GM12878 (cell line): ENCODE data around the gene ARHGAP26. TPM values are rescaled to one million over a fixed set of nuclear protein-coding genes. Genes with fewer than 3 reads are reported as not detected.
A peak's percentile ranks its signal among the peaks of the same experiment; 100 is the strongest.

Experiments used
- ATAC-seq: fragments of 200-7000 bp; cut with Tn5 transposase; 3 replicates; pipeline ENCODE4 v1.9.1; 2020; ENCODE audit warnings: mild to moderate bottlenecking, moderate library complexity
- BruUV-seq: library from RNA; stranded (reverse); fragments of 400-500 nt; replicated peaks from 2 replicates; lab custom pipeline; 2021; lab: Mats Ljungman, UMichigan
- CTCF ChIA-PET: fragments of 300-600 bp; sonication (Branson Sonifier 250); formaldehyde crosslinking; extraction: SDS; loops from one replicate; lab custom pipeline; 2021; ENCODE audit warnings: inconsistent platforms; lab: Yijun Ruan, JAX
- POLR2A ChIA-PET: fragments of 350-600 bp; formaldehyde crosslinking; extraction: SDS; loops from one replicate; lab custom pipeline; 2021; ENCODE audit warnings: inconsistent platforms; lab: Charles Lee
- RAD21 ChIA-PET: fragments of 300-600 bp; sonication (Branson Sonifier 250); formaldehyde crosslinking; loops from one replicate; lab custom pipeline; 2023; ENCODE audit warnings: antibody characterized with exemption; ENCODE audit not compliant: unreplicated experiment; lab: Charles Lee
- SMC1A ChIA-PET: fragments of 300-600 bp; sonication (Branson Sonifier 250); formaldehyde crosslinking; loops from one replicate; lab custom pipeline; 2023; ENCODE audit not compliant: unreplicated experiment, uncharacterized antibody; lab: Charles Lee
- DNase-seq: peaks from one replicate; pipeline ENCODE4 v3.0.0-alpha.2; 2011; ENCODE audit warnings: low read depth, low spot score
- FAIRE-seq: peaks from 3 replicates; lab custom pipeline; 2011; peaks lifted over from hg19 to GRCh38; lab: Jason Lieb, UNC
- H2AFZ ChIP-seq: 2 replicates; pipeline ENCODE4 v1.6.0; 2011; ENCODE audit warnings: low read depth, low read length, control low read depth; ENCODE audit not compliant: control insufficient read depth
- H3K27ac ChIP-seq: 2 replicates; pipeline ENCODE4 v1.5.1; 2011; ENCODE audit warnings: control low read depth; ENCODE audit not compliant: control insufficient read depth, insufficient read depth
- H3K27me3 ChIP-seq, 2 experiments: replicated peaks in 1 of 2; 2 replicates each; pipeline versions ENCODE4 v1.6.0 to v1.6.1; 2011; ENCODE audit warnings: low read length in 1 of 2; ENCODE audit not compliant: control insufficient read depth in 2 of 2, insufficient read depth in 2 of 2
- H3K36me3 ChIP-seq, 2 experiments: 2 replicates each; pipeline ENCODE4 v1.5.1; 2011; ENCODE audit warnings: low read length in 1 of 2; ENCODE audit not compliant: control insufficient read depth in 2 of 2, insufficient read depth in 2 of 2
- H3K4me1 ChIP-seq: 2 replicates; pipeline ENCODE4 v1.6.1; 2011; ENCODE audit warnings: mild to moderate bottlenecking, low read length, moderate library complexity, mixed read lengths; ENCODE audit not compliant: control insufficient read depth, insufficient read depth
- H3K4me2 ChIP-seq: 2 replicates; pipeline ENCODE4 v1.6.0; 2011; ENCODE audit warnings: control low read depth; ENCODE audit not compliant: control insufficient read depth, insufficient read depth
- H3K4me3 ChIP-seq: fragments of 200-600 bp; sonication (generic); 2 replicates; pipeline ENCODE4 v1.5.1; 2016
- H3K79me2 ChIP-seq: 2 replicates; pipeline ENCODE4 v1.6.0; 2011; ENCODE audit warnings: low read length; ENCODE audit not compliant: control insufficient read depth, insufficient read depth
- H3K9ac ChIP-seq: 2 replicates; pipeline ENCODE4 v1.8.0; 2011; ENCODE audit warnings: low read length, control low read depth, mixed read lengths; ENCODE audit not compliant: control insufficient read depth, insufficient read depth
- H3K9me3 ChIP-seq: replicated peaks from 3 replicates; pipeline ENCODE4 v1.5.1; 2011; ENCODE audit warnings: mild to moderate bottlenecking, low read length; ENCODE audit not compliant: control insufficient read depth, insufficient read depth
- H4K20me1 ChIP-seq: 2 replicates; pipeline ENCODE4 v1.6.0; 2011; ENCODE audit not compliant: control insufficient read depth, insufficient read depth
- ATF3 ChIP-seq: IDR thresholded peaks from 2 replicates; pipeline ENCODE4 v1.6.1; 2011; ENCODE audit warnings: low read depth, mild to moderate bottlenecking, low read length, moderate library complexity, borderline replicate concordance; ENCODE audit errors: extremely low read depth
- BACH1 ChIP-seq: fragments of 450-650 bp; IDR thresholded peaks from 2 replicates; pipeline ENCODE4 v1.6.1; 2017; ENCODE audit warnings: mild to moderate bottlenecking, borderline replicate concordance
- BMI1 ChIP-seq: fragments of 450-650 bp; IDR thresholded peaks from 2 replicates; pipeline ENCODE4 v1.6.1; 2016; ENCODE audit warnings: mild to moderate bottlenecking, moderate library complexity, borderline replicate concordance
- BRCA1 ChIP-seq: IDR thresholded peaks from 2 replicates; pipeline ENCODE4 v1.6.1; 2011; ENCODE audit warnings: low read depth, low read length, improper control_type of control experiment
- E4F1 ChIP-seq: fragments of 450-650 bp; IDR thresholded peaks from 2 replicates; pipeline ENCODE4 v1.6.1; 2018; ENCODE audit warnings: borderline replicate concordance, mild to moderate bottlenecking; ENCODE audit not compliant: partially characterized antibody
- ESRRA ChIP-seq: IDR thresholded peaks from 2 replicates; pipeline ENCODE4 v1.6.1; 2012; ENCODE audit warnings: mild to moderate bottlenecking, low read length, improper control_type of control experiment
- ETV6 ChIP-seq, 2 experiments: fragments of 450-650 bp in 1 of 2; IDR thresholded peaks in 1 of 2; conservative IDR thresholded peaks in 1 of 2; 2 replicates each; pipeline ENCODE4 v1.6.1; 2014; ENCODE audit warnings: antibody characterized with exemption in 1 of 2, borderline replicate concordance in 1 of 2, low read depth in 1 of 2, mild to moderate bottlenecking in 1 of 2, moderate library complexity in 1 of 2
- EZH2 ChIP-seq: IDR thresholded peaks from 2 replicates; pipeline ENCODE4 v1.6.1; 2012; ENCODE audit warnings: low read depth, mild to moderate bottlenecking, control low read depth, inconsistent platforms, low read length, borderline replicate concordance; ENCODE audit not compliant: control insufficient read depth
- FOS ChIP-seq: IDR thresholded peaks from 3 replicates; pipeline ENCODE4 v1.6.1; 2011; ENCODE audit warnings: borderline replicate concordance; ENCODE audit not compliant: insufficient read length; ENCODE audit errors: extremely low read depth
- HDAC2 ChIP-seq: fragments of 200-600 bp; sonication (generic); IDR thresholded peaks from 2 replicates; pipeline ENCODE4 v1.6.1; 2017
- JUNB ChIP-seq: IDR thresholded peaks from 2 replicates; pipeline ENCODE4 v1.6.1; 2016; ENCODE audit warnings: antibody characterized with exemption, mild to moderate bottlenecking
- KAT2A ChIP-seq: conservative IDR thresholded peaks from 2 replicates; pipeline ENCODE4 v1.6.1; 2011; ENCODE audit warnings: low read depth, low read length; ENCODE audit not compliant: control insufficient read depth
- MEF2A ChIP-seq: IDR thresholded peaks from 2 replicates; pipeline ENCODE4 v1.6.1; 2011; ENCODE audit warnings: low read depth, mild to moderate bottlenecking, low read length, moderate library complexity; ENCODE audit not compliant: insufficient read depth
- MTA2 ChIP-seq: fragments of 450-650 bp; IDR thresholded peaks from 2 replicates; pipeline ENCODE4 v1.6.1; 2016; ENCODE audit warnings: low read depth, mild to moderate bottlenecking, moderate library complexity
- POU2F2 ChIP-seq: IDR thresholded peaks from 3 replicates; pipeline ENCODE4 v1.6.1; 2011; ENCODE audit warnings: low read depth, mild to moderate bottlenecking, low read length, borderline replicate concordance
- RELA ChIP-seq: fragments of 450-650 bp; IDR thresholded peaks from 2 replicates; pipeline ENCODE4 v1.8.0; 2014; ENCODE audit warnings: borderline replicate concordance; ENCODE audit not compliant: partially characterized antibody
- SIX5 ChIP-seq: IDR thresholded peaks from 2 replicates; pipeline ENCODE4 v1.6.1; 2011; ENCODE audit warnings: mild to moderate bottlenecking, low read depth, low read length, moderate library complexity; ENCODE audit not compliant: severe bottlenecking
- STAT1 ChIP-seq: fragments of 450-650 bp; conservative IDR thresholded peaks from 2 replicates; pipeline ENCODE4 v1.6.1; 2014; ENCODE audit warnings: antibody characterized with exemption, mild to moderate bottlenecking
- WRNIP1 ChIP-seq: IDR thresholded peaks from 2 replicates; pipeline ENCODE4 v1.6.1; 2011; ENCODE audit warnings: low read depth, low read length, improper control_type of control experiment, borderline replicate concordance
- WGBS: methylation state at CpG from one replicate; pipeline ENCODE4 v1.1.6; 2016; ENCODE audit warnings: low lambda C conversion rate; ENCODE audit not compliant: insufficient replicate concordance, insufficient coverage; ENCODE audit errors: missing lambda C conversion rate; 5-methylcytosine and 5-hydroxymethylcytosine counted together
- in situ Hi-C: fragments of 300-500 bp; cut with MboI; formaldehyde crosslinking; loops from 9 replicates; pipeline ENCODE4 v1.14.3; 2018; ENCODE audit warnings: mixed read lengths
- intact Hi-C: fragments of 100-400 bp; cut with micrococcal nuclease; formaldehyde crosslinking; loops from one replicate; pipeline ENCODE4 v1.14.2; 2022; ENCODE audit not compliant: unreplicated experiment
- polyA plus RNA-seq, 11 experiments: library from polyadenylated mRNA; depleted of rRNA in 4 of 11; unstranded in 6 of 11; stranded (reverse) in 5 of 11; fragments of >200 nt; fragmentation: Nextera tagmentation in 4 of 11; fragmentation: Illumina TruSeq in 1 of 11; extraction: Ambion mirVana in 4 of 11; extraction: Trizol in 1 of 11; gene quantifications; 1 replicate in 1 of 11; 2 replicates in 10 of 11; pipeline versions ENCODE4 v1.2.1 to v1.2.3, GENCODE V29; 2011 to 2016; ENCODE audit warnings: inconsistent platforms in 2 of 11, missing spikeins in 2 of 11, low read depth in 1 of 11
- total RNA-seq, 4 experiments: library from RNA; depleted of rRNA in 3 of 4; stranded (reverse); fragments of >200 nt in 3 of 4; fragmentation: Illumina TruSeq in 1 of 4; extraction: Trizol in 1 of 4; gene quantifications; 2 replicates each; pipeline versions ENCODE4 v1.2.1 to v1.2.3, GENCODE V29; 2013 to 2021

Gene ARHGAP26
- total and polyA plus RNA-seq, 10 of the 15 experiments (the other 5 are each of a cell fraction or from before 2014, with no cell fraction given) = 9.4 to 41.5 (median 19.3) TPM

GRCh38 chr5:143008809-143009521 is 238.8 kb downstream of the ARHGAP26 start:
- WGBS = 13% methylated on average over 10 of the region's 10 CpGs
- ATAC-seq (peak; percentile 90), FAIRE-seq (peak; percentile 66), DNase-seq (peak; percentile 98)
- RAD21 ChIA-PET = interaction anchor here (0.6 to 3.9 kb wide), 27 partner anchors 9 to 1182 kb away, joined by 3 to 25 read pairs (median 4); partner anchors contain the start of gene KCTD16
- Histone ChIP-seq H2AFZ (no peak overlapping the region), H3K79me2 (no peaks in the 10 kb centered on the region; the same call in 1 of the 2 replicates), H3K27ac (peak overlapping the region; percentile 47; the same call in 1 of the 2 replicates), H3K4me1 (peaks cover 27% of the 10 kb centered on the region), H3K9ac (no peak overlapping the region), H3K9me3 (no peaks in the 10 kb centered on the region), H3K4me2 (peak overlapping the region; percentile 31; the same call in 1 of the 2 replicates), H4K20me1 (no peaks in the 10 kb centered on the region), H3K36me3 (no peaks in the 10 kb centered on the region), H3K27me3 (no peaks in the 10 kb centered on the region), H3K4me3 (no peak overlapping the region)
- CTCF ChIA-PET = interaction anchor here (0.9 to 11.0 kb wide), 18 partner anchors 9 to 959 kb away, joined by 3 to 92 read pairs (median 4); no protein-coding TSS in a partner anchor
- POLR2A ChIA-PET = interaction anchor here (0.6 to 3.9 kb wide), 9 partner anchors 10 to 393 kb away, joined by 3 to 17 read pairs (median 4); no protein-coding TSS in a partner anchor
- SMC1A ChIA-PET = interaction anchor here (0.6 to 11.2 kb wide), 32 partner anchors 10 to 1179 kb away, joined by 3 to 114 read pairs (median 4); no protein-coding TSS in a partner anchor
- BruUV-seq = no TSS peak
- in situ Hi-C loops (loop anchor here (5.0 to 10.0 kb wide), 4 partner anchors 84 to 1176 kb away; no protein-coding TSS in a partner anchor), intact Hi-C loops (loop anchor here (1.0 to 10.0 kb wide), 7 partner anchors 11 to 1178 kb away; no protein-coding TSS in a partner anchor)
- TF ChIP-seq EZH2 (no peak), STAT1 (peak; percentile 59; the same call in 1 of the 2 replicates), JUNB (peak; percentile 96), MEF2A (no peak), ESRRA (peak; percentile 93), MTA2 (peak; percentile 100), BRCA1 (no peak), ETV6 (conservative IDR thresholded peaks at IDR 0.05 in 1 of 2, IDR thresholded peaks at IDR 0.05 in 1 of 2; ENCODE audit: borderline replicate concordance in 1 of 2, low read depth in 1 of 2) (peak in 1 of 2 experiments; percentile 95; a peak in 2 of 4 replicates), BMI1 (peak; percentile 93), WRNIP1 (no peak), HDAC2 (no peak), SIX5 (no peak), BACH1 (peak; percentile 94; the same call in 1 of the 2 replicates), FOS (no peak), ATF3 (no peak), POU2F2 (peak; percentile 90), E4F1 (peak; percentile 69), RELA (peak; percentile 88), KAT2A (no peak)
